Activated CD4-positive, CD25-positive, alpha-beta regulatory T cell treated with anti-CD3 and anti-CD28 coated beads, Interleukin-2, amount 50 U/mL, for 24 hours (primary cell): Measurements from ENCODE around the gene OPN4.
"Not testable (repeated sequence)": the region's sequence is repeated elsewhere in the genome, so short reads cannot be mapped to it uniquely, and the experiment has no call there.

Source experiments
- ATAC-seq, 2 donors: fragments of 150-1000 bp; cut with Tn5 transposase; one replicate each; pipeline ENCODE4 v1.10.0; 2021; ENCODE audit warnings: mild to moderate bottlenecking in 1 of 2, moderate library complexity in 1 of 2

The OPN4 gene

GRCh38 chr10:86654411-86655172 lies at the start of gene OPN4:
Gene OPN4 (plus strand): TSS chr10:86654547. CDS start chr10:86654784, 237 bp downstream.
- ATAC-seq = no peak

GRCh38 chr10:86607674-86608073 lies 46.7 kb upstream of the OPN4 start:
- no peak for ATAC-seq

GRCh38 chr10:86609920-86610319 lies 44.4 kb upstream of the OPN4 start:
- no peak for ATAC-seq

GRCh38 chr10:86611386-86611785 lies 43.0 kb upstream of the OPN4 start:
- ATAC-seq = no peak

GRCh38 chr10:86613096-86613495 lies 41.3 kb upstream of the OPN4 start:
- ATAC-seq = no peak

- no peak for ATAC-seq
Measured at GRCh38 chr10:86613905-86614304, 40.4 kb upstream of the OPN4 start.

- no peak for ATAC-seq
Measured at GRCh38 chr10:86614853-86615252, 39.5 kb upstream of the OPN4 start.

GRCh38 chr10:86617278-86617677 lies 37.1 kb upstream of the OPN4 start:
- ATAC-seq = not testable (repeated sequence)

- ATAC-seq = no peak
Measured at GRCh38 chr10:86628311-86628710, 26.0 kb upstream of the OPN4 start.

- ATAC-seq = no peak
Measured at GRCh38 chr10:86630079-86630478, 24.3 kb upstream of the OPN4 start.

- no peak for ATAC-seq
Measured at GRCh38 chr10:86632009-86632800, 22.1 kb upstream of the OPN4 start.

- no peak for ATAC-seq
Measured at GRCh38 chr10:86632951-86633350, 21.4 kb upstream of the OPN4 start.

- no peak for ATAC-seq
Measured at GRCh38 chr10:86635402-86635801, 18.9 kb upstream of the OPN4 start.

GRCh38 chr10:86636311-86636710 lies 18.0 kb upstream of the OPN4 start:
- no peak for ATAC-seq

GRCh38 chr10:86642021-86642420 lies 12.3 kb upstream of the OPN4 start:
- ATAC-seq = no peak

GRCh38 chr10:86642499-86642898 lies 11.8 kb upstream of the OPN4 start:
- no peak for ATAC-seq

- ATAC-seq = no peak
Measured at GRCh38 chr10:86644152-86644793, 10.1 kb upstream of the OPN4 start.

- ATAC-seq = no peak
Measured at GRCh38 chr10:86644794-86645445, 9.4 kb upstream of the OPN4 start.

- not testable (repeated sequence) for ATAC-seq
Measured at GRCh38 chr10:86645621-86646165, 8.7 kb upstream of the OPN4 start.

GRCh38 chr10:86646532-86646931 lies 7.8 kb upstream of the OPN4 start:
- ATAC-seq = no peak

GRCh38 chr10:86646933-86647332 lies 7.4 kb upstream of the OPN4 start:
- ATAC-seq = no peak

GRCh38 chr10:86647773-86648703 lies 6.3 kb upstream of the OPN4 start:
- no peak for ATAC-seq
